HG02588 (cell line): Measurements from ENCODE around the gene LRRN4.
A peak's percentile ranks its signal among the peaks of the same experiment; 100 is the strongest.
"Not testable (repeated sequence)": the region's sequence is repeated elsewhere in the genome, so short reads cannot be mapped to it uniquely, and the experiment has no call there.

Experiments used
- ATAC-seq: cut with Tn5 transposase; IDR thresholded peaks from one replicate; pipeline ENCODE4 v1.9.1; 2021; ENCODE audit warnings: mild to moderate bottlenecking, moderate library complexity; ENCODE audit not compliant: unreplicated experiment

Gene LRRN4

DNA sequence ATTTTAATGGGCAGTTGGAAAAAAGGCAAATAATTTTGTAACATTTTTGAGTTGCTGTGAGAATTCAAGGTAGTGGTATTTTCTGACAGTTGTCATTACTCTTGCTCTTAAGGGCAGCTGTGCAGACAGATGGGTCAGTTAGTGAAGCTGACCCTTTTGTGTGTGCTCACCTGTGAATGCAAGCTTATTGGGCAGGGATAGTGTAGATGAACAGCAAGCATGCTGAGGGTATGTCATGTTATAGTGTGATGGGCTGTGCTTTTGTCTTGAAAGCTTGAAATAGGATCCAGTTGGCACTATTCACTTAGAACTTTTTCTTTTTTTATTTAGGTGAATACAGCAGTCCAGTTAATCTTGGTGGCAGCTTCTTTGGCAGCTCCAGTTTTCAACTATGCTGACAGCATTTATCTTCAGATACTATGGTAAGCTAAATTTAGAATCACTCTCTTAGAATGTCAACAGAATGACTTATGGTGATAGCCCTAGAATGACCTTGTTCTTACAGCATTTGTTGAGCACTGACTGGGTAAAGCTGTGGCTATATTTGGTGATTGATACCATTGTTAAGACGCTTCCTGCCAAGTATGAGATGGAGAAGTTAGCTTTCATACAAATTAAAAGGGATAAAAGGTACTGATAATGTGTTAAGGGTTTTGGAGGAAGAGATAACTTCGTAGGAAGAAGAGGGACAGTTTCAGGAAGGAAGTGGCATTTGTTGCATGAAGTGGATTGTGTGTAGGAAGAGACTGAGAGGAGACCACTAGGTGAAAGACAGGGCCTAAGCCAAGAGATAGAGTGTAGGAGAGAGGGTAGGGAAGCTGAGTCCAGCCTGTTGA lies 19.5 kb downstream of the LRRN4 start:
- ATAC-seq = no peak

DNA sequence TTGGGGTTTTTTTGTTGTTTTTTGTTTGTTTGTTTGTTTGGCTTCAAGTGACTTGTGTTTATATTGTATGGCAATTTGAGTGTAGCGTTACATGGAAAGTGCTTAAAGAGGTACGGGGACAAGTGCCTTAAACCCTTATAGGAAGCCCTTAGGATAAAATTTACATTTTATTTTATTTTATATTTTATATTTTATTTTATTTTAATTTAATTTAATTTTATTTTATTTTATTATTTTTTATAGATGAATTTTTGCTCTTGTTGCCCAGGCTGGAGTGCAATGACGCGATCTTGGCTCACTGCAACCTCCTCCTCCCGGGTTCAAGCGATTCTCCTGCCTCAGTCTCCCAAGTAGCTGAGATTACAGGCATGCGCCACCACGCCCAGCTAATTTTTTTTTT lies 21.0 kb downstream of the LRRN4 start:
- not testable (repeated sequence) for ATAC-seq

DNA sequence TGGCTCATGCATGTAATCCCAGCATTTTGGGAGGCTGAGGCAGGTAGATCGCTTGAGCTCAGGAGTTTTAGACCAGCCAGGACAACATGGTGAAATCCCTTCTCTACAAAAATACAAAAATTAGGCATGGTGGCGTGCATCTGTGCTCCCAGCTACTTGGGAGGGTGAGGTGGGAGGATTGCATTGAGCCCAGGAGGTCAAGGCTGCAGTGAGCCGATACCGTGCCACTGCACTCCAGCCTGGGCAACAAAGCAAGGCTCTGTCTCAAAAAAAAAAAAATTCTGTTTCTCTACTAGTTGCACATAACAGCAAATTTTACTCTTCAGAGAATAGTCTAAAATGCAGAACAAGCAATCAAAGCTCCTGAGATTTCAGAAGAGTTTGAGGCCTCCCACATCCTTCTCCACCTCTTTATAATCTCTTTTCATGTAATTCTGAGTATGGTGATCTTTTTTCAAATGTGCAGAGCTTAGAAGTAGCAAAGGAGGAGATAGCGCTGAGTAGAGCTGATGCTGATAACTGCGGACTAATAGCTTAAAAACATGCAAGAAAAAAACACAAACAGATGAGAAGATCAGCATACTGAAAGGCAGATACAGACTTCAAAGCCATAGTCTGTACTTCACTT lies 23.3 kb downstream of the LRRN4 start:
- ATAC-seq = no peak

DNA sequence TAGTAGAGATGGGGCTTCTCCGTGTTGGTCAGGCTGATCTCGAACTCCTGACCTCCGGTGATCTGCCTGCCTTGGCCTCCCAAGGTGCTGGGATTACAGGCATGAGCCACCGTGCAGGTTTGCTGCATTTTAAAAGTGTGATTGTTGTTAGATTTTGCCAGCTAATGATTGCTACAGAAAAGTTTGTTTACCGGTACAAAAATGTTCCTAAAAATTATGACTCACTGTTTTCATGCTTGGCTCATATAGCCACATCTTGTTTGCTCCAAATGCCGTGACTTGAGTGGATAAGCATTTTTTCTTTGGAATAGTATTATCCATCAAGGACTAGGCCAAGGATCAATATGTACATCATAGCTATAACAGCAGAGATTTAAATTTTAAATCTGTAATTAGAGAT lies 24.3 kb downstream of the LRRN4 start:
- no peak for ATAC-seq

DNA sequence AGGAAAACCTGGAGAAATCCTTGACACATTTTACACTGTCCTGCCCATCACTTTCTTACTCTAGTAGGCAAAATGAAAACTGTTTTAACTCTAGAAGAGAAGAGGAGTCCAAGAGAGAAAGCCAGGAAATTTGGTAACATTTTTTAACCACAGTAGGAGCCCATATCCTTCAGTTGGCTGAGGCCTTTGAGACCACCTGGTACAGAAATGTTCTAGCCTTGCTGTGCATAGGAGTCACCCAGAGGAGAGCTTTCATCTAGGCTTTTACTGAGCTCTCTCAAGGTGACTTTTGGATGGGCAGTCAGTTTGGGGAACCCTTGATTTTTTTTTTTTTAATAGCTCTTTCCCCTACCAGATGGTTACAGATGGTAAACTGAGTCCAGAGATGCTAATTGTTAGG lies 25.0 kb downstream of the LRRN4 start:
- ATAC-seq = no peak

DNA sequence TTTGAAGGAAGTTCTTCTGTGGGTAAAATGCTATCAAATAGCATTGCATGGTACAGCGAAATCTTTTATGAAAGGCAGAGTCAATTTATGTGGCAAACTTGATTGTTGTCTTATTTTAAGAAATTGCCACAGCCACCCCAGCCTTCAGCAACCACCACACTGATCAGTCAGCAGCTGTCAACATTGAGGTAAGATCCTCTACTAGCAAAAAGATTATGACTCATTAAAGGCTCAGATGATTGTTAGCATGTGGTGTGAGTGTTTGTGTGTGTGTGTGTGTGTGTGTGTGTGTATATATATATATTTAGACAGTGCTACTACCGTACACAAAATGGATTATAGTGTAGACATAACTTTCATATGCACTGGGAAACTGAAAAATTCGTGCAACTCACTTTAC lies 27.8 kb downstream of the LRRN4 start:
- no peak for ATAC-seq

DNA sequence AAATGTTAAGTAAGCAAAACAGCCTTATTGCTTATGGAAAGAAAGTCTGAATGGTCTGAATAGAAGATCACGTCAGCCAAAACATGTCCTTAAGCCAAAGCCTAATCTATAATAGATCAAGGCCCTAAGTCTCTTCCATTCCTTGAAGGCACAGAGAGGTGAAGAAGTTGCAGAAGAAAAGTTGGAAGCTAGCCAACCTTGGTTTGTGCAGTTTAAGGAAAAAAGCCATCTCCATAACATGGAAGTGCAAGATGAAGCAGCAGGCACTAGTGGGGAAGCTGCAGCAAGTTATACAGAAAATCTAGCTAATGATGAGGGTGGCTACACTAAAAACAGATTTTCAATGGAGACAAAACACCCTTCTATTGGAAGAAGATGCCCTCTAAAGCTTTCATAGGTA lies 29.1 kb downstream of the LRRN4 start:
- ATAC-seq = no peak

DNA sequence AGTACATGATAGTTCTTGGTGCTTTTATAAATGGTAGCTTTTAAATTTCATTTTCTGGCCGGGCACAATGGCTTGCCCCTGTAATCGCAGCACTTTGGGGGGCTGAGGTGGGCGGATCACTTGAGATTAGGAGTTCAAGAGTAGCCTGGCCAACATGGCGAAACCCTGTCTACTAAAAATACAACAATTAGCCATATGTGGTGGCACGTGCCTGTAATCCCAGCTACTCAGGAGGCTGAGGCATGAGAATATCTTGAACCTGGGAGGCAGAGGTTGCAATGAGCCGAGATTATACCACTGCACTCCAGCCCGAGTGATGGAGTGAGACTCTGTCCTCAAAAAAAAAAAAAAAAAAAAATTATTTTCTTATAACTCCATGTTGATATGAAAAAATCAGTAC lies 36.0 kb downstream of the LRRN4 start:
- ATAC-seq = no peak

DNA sequence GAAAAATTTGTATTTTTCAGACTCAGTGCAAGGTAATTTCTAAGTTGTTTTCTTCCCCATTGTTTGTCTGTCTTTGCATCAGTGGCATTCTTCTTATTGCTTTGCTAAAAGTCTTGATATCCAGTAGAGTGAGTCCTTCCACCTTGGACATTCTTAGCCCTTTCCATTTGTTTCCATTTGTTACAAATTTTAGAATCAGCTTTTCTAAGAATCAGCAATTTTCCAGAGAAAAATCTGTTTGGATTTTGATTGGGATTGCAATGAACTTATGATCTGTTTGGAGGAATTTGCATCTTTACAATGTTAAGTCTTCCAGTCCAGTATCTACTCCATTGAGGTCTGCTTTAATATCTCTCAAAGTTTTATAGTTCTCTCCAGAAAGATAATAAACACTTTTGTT lies 36.4 kb downstream of the LRRN4 start:
- no peak for ATAC-seq

DNA sequence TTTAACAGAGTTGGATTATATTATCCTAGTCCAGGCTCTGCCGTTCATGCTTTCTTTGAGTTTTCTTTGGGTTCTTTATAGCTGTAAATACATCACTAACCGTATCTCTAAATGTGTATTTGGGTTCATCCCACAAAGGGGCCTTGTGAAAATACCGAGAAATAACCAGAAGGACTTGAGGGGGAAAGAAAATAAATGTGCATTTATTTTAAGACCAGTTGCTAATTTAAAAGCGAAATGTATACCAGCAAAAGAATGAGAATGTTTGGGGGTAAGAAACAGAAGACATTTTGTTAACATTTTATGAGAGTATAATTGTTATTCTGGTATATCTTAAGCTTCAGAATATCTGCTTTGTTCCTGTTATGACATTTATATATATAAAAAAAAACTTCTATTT lies 38.9 kb downstream of the LRRN4 start:
- no peak for ATAC-seq

DNA sequence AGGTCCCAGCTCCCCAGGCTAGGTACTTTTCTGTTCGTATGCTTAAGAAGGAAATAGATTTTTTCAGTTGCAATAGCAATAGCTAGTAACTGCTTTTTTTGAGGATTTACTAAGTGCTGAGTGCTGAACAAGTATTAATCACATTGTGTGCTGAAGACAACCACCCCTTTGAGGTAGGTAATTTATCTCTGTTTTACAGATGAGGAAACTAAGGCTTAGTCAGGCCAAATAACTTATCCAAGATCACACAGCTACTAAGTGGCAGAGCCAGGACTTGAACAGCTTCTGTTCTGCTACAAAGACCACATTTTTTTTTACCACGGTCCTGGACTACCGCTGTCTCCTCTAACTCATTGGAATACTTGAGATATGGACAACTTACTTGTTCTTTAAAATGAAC lies 39.8 kb downstream of the LRRN4 start:
- ATAC-seq = no peak

DNA sequence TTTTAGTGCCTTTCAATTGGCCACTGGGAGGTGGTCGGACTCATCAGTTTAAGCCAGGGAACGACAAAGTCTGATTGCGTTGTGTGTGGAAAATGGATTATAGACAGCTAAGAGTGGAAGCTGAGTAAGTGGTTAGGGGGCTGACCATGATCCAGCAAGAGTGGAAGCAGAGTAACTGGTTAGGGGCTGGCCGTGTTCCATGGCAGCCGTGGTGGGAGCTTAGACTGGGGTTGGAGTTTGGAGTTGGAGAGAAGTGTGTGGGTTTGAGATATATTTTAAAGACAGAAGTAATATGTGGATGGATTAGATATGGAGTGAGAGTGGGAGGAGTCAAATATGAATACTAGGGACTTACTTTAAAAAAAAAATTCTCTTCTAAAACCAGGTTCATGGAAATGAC lies 41.7 kb downstream of the LRRN4 start:
- ATAC-seq = no peak

DNA sequence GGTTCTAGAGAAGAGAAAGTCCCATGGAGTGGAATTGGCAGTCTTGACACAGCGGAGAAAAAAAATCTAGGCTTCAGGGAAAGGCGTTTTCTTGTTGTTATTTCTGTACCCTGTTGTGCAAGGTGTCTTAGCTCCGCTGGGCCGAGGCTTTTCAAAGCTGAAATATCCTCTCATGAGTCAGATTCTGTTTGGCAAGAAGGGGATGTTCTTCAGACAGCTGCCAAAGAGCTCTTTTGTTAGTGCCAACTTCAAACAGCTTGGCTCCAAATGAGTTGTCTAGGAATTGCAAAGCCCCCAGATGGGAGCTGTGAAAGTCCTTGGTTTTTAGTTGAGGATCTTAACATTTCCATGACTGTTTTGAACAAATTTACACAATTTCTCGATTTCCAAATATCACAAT lies 45.6 kb downstream of the LRRN4 start:
- no peak for ATAC-seq

DNA sequence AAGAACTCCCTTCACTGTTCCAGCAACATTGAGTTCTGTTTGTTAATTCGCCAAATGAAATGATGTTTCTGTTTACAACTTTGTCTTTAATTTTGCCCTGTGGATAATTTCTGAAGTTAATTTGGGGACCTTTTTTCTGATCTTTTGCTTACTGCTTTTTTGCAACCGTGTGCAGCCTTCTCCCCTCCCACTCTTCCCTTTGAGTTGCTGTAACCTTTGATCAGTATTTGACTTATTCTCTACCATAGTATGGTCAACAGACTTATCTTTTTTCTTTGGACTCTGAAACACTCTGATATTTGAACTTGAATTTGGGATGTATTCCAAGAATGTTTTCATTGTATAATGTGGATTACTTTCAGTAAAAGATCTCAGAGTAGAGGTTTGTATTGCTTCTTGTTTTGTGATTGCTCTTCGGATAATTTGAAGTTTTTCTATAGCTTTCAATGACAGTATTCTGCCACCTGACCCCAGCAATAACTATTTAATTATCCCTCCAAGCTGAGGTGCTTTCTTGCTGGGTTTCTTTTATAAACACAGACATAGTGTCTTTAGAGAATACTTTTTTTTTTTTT lies 46.2 kb downstream of the LRRN4 start:
- ATAC-seq = no peak

DNA sequence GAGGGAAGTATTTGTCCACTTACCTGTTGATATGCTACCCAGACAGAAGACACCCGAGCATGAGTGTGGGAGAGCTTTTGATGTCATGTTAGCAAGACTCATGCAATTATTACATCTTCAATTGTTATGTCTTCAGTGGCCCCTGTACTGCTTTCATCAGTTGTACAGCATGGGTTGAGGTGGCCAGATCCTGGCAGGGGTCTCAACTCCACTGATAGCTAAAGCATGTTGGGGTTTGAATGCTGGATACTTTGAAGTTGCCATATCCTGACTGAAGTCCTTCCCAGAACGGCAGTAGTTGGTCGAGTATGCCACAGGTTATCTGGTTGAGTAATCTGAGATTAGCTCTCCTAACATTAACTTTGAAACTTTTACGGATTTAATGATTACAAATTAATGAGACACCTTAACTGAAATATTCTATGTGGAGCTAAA lies 46.7 kb downstream of the LRRN4 start:
- ATAC-seq = no peak

DNA sequence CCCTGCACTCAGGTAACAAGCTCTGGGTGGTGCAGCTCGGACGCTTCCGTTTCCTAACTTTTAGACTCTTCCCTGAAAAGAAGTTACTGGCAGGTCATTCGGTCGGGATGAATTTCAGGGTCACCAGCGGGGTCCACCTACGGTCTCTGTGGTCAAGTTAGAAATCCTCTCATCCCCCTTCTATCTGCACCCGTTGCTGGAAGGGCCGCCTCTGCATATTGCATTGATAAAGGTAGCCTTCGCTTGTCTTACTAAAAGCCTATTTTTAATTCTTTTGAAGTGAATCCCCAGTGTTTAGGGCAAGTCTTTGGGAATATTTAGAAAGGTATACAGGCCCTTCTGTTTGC lies 47.3 kb downstream of the LRRN4 start:
- ATAC-seq = no peak

DNA sequence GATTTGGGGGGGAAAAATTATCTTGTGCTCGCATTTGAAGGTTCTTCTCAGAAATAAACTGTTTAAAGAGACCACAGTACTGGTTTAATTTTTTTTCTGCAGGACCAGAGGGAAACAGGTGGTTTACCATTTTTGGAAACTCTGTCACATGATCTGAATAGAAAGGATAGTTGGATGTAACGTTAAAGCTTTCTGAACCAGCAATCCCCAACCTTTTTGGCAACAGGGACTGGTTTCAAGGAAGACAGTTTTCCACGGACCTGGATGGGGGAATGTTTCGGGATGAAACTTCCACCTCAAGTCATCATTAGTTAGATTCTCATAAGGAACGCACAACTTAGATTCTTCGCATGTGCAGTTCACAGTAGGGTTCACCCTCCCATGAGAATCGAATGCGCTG lies 53.0 kb downstream of the LRRN4 start:
- no peak for ATAC-seq

DNA sequence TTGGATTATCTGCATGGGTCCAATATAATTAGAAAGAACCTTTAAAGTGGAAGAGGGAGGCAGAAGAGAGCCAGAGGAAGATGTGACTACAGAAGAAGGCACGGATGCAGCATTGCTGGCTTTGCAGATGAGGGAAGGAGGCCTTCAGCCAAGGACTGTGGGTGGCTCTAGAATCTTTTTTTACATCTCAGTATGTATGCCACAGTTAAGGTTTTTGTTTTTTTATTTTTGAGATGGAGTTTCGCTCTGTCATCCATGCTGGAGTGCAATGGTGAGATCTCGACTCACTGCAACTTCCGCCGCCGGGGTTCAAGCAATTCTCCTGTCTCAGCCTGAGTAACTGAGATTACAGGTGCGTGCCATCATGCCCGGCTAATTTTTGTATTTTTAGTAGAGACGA lies 54.1 kb downstream of the LRRN4 start:
- ATAC-seq = no peak

DNA sequence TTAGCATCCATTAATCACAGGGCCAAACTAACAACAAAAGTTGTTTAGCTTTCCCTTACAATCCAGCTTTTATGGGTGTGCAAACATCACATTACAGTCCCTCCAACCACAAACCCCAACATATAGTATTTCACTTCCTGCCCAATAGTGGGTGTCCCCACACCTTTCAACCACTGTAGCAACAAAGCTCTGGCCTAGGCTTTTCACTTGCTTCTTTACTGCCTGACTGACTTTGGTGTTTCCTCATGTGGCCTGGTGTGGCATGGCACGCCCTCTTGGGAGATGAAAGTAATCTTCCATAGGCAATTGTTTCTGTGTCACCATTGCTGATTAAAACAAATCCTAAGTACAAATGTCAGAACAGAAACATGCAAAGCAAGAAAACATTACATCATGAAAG lies 57.1 kb downstream of the LRRN4 start:
- peak; percentile 94 for ATAC-seq

DNA sequence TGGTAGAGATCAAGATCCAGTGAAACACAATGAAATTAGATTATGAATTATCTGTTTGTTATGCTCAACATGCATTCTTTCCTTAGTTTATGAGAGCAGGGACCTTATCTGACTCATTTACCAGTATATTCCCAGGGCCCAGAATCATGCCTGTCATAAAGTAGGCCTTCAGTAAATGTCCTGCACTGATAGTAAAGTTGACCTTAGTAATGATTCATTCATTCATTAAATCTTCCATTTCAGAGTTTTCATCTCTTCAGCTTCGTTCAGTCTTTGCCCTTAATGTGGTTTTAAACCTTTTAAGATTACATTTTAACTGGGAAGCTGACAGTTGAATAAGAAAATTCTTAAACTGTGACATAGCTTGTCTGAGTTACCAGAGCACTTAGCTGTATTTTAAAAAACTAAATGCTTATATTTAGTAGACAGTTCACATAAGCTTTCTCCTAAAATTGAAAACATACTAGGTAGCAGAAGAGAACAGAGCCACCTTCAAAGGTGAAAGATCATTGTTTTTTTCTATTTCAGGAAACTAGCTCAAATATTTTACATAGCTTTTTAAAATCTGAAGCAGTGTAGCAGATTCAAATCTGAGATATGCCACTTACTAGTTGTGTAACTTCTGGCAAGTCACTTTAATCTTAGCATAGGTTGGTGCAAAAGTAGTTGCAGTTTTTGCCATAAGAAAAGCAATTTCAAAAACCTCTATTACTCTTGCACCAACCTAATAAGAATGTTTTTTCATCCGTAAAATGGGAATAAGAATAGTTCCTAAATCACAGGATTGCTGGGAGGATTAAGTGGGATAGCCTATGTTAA lies 62.0 kb downstream of the LRRN4 start:
- no peak for ATAC-seq

DNA sequence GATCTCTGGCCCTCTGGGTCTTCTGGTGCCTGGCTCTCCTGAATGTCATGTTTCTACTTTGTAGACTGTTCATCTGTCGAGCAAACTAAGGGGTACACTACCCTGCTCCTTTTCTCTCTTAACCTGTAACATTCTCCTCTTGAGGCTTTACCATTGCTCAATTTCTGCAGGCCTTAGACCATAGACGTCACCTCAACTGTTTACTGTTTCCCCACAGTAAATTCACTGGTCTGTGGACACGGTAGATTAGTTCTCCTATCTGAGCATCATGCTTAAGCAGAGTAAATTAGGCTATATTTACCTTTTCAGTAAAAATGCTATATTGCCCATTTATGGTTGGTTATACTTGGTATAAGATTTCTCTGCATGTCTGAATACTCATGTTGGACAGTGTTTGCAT lies 62.9 kb downstream of the LRRN4 start:
- no peak for ATAC-seq
